Neural cell (in vitro differentiated cells): ENCODE measurements around the gene USP35. TPM values are rescaled to one million over a fixed set of nuclear protein-coding genes. Genes with fewer than 3 reads are reported as not detected.

Experiments
- H2AFZ ChIP-seq: fragments of 200-600, 300-800 bp; sonication (generic), shearing (Covaris generic); 2 replicates; pipeline ENCODE4 v1.6.0; 2014; ENCODE audit warnings: low read depth, mild to moderate bottlenecking, antibody characterized with exemption, low read length, moderate library complexity
- H3F3A ChIP-seq: fragments of 200-600 bp; shearing (Covaris generic); 2 replicates; pipeline ENCODE4 v1.6.1; 2016; ENCODE audit warnings: mild to moderate bottlenecking, moderate library complexity, mixed read lengths, antibody characterized with exemption, low read length; ENCODE audit not compliant: insufficient read depth, poor library complexity, severe bottlenecking
- H3K27ac ChIP-seq: fragments of 200-600, 300-800 bp; sonication (generic), shearing (Covaris generic); 2 replicates; pipeline ENCODE4 v1.5.1; 2014; ENCODE audit warnings: mild to moderate bottlenecking, low read length, moderate library complexity
- H3K27me3 ChIP-seq: fragments of 300-800, 200-600 bp; sonication (generic), shearing (Covaris generic); 2 replicates; pipeline ENCODE4 v1.6.0; 2014; ENCODE audit warnings: mild to moderate bottlenecking, low read depth, low read length, moderate library complexity; ENCODE audit not compliant: insufficient read depth
- H3K36me3 ChIP-seq: fragments of 300-800, 200-600 bp; sonication (generic), shearing (Covaris generic); 2 replicates; pipeline ENCODE4 v1.5.1; 2014; ENCODE audit warnings: mild to moderate bottlenecking, antibody characterized with exemption, low read length, moderate library complexity; ENCODE audit not compliant: insufficient read depth
- H3K4me2 ChIP-seq: fragments of 300-800, 200-600 bp; sonication (generic), shearing (Covaris generic); 2 replicates; pipeline ENCODE4 v1.6.0; 2014; ENCODE audit warnings: mild to moderate bottlenecking, low read length
- H3K4me3 ChIP-seq: fragments of 300-800, 200-600 bp; sonication (generic), shearing (Covaris generic); 2 replicates; pipeline ENCODE4 v1.5.1; 2014; ENCODE audit warnings: mild to moderate bottlenecking, low read length, moderate library complexity
- H3K79me2 ChIP-seq: fragments of 200-600 bp; shearing (Covaris generic); replicated peaks from 2 replicates; pipeline ENCODE4 v1.6.0; 2014; ENCODE audit warnings: mild to moderate bottlenecking, low read length, moderate library complexity; ENCODE audit not compliant: insufficient read depth
- H3K9ac ChIP-seq: fragments of 300-800, 200-600 bp; sonication (generic), shearing (Covaris generic); 2 replicates; pipeline ENCODE4 v1.6.1; 2016; ENCODE audit warnings: mild to moderate bottlenecking, low read length, mixed read lengths
- H3K9me2 ChIP-seq: fragments of 200-600 bp; shearing (Covaris generic); 2 replicates; pipeline ENCODE4 v1.6.1; 2016; ENCODE audit warnings: mild to moderate bottlenecking, low read length, mixed read lengths; ENCODE audit not compliant: insufficient read depth
- H3K9me3 ChIP-seq: fragments of 200-600, 300-800 bp; sonication (generic), shearing (Covaris generic); 2 replicates; pipeline ENCODE4 v1.6.1; 2016; ENCODE audit warnings: mild to moderate bottlenecking, mixed run types, low read length, moderate library complexity, mixed read lengths
- H4K20me1 ChIP-seq: fragments of 200-600 bp; shearing (Covaris generic); 2 replicates; pipeline ENCODE4 v1.6.1; 2016; ENCODE audit warnings: mild to moderate bottlenecking, mixed run types; ENCODE audit not compliant: insufficient read depth
- EP300 ChIP-seq: fragments of 450-650 bp; conservative IDR thresholded peaks from 2 replicates; pipeline ENCODE4 v1.6.1; 2014; ENCODE audit warnings: antibody characterized with exemption, mild to moderate bottlenecking, moderate library complexity; ENCODE audit not compliant: poor library complexity, severe bottlenecking
- EZH2 ChIP-seq: fragments of 200-600, 300-800 bp; shearing (Covaris generic), sonication (generic); IDR thresholded peaks from 2 replicates; pipeline ENCODE4 v1.6.1; 2014; ENCODE audit warnings: antibody characterized with exemption, low read length, borderline replicate concordance, mild to moderate bottlenecking; ENCODE audit not compliant: insufficient read depth, poor library complexity, severe bottlenecking
- MXI1 ChIP-seq: fragments of 450-650 bp; conservative IDR thresholded peaks from 2 replicates; pipeline ENCODE4 v1.6.1; 2014; ENCODE audit warnings: antibody characterized with exemption, mild to moderate bottlenecking; ENCODE audit not compliant: poor library complexity, severe bottlenecking
- REST ChIP-seq: IDR thresholded peaks from 2 replicates; pipeline ENCODE4 v1.6.1; 2012; ENCODE audit warnings: borderline replicate concordance
- SMC3 ChIP-seq: fragments of 450-650 bp; conservative IDR thresholded peaks from 2 replicates; pipeline ENCODE4 v1.6.1; 2014; ENCODE audit warnings: antibody characterized with exemption, mild to moderate bottlenecking, moderate library complexity; ENCODE audit not compliant: poor library complexity
- polyA plus RNA-seq: library from polyadenylated mRNA; depleted of rRNA; stranded (reverse); fragments of >200 nt; gene quantifications from 2 replicates; pipeline ENCODE4 v1.2.3, GENCODE V29; 2014
- TF ChIP-seq, protein P1 (sequence below): fragments of 450-650 bp; IDR thresholded peaks from 2 replicates; pipeline ENCODE4 v1.5.1; 2014; ENCODE audit warnings: antibody characterized with exemption, mild to moderate bottlenecking, moderate library complexity; ENCODE audit not compliant: poor library complexity, severe bottlenecking

USP35 gene
- polyA plus RNA-seq, 1 donor from 2014 or later, result 12.9 TPM

GRCh38 chr11:78202733-78203167 is 14.0 kb downstream of the USP35 start:
- H3K36me3 ChIP-seq, result no peaks in the 10 kb centered on the region
- H3K79me2 ChIP-seq, result no peaks in the 10 kb centered on the region
- H3K4me2 ChIP-seq, result no peak overlapping the region
- H3K27me3 ChIP-seq, result no peaks in the 10 kb centered on the region
- H3F3A ChIP-seq, result no peaks in the 10 kb centered on the region
- no peaks in the 10 kb centered on the region for H4K20me1 ChIP-seq
- H2AFZ ChIP-seq, result no peak overlapping the region
- no peak overlapping the region for H3K9ac ChIP-seq
- no peak for TF ChIP-seq MXI1
- no peak overlapping the region for H3K4me3 ChIP-seq
- H3K9me2 ChIP-seq, result no peaks in the 10 kb centered on the region
- no peak overlapping the region for H3K27ac ChIP-seq
- H3K9me3 ChIP-seq, result no peaks in the 10 kb centered on the region

- no peaks in the 10 kb centered on the region for H3K79me2 ChIP-seq
- TF ChIP-seq EZH2, result no peak
- H3K27me3 ChIP-seq, result no peaks in the 10 kb centered on the region
- no peaks in the 10 kb centered on the region for H3K9me2 ChIP-seq
- H2AFZ ChIP-seq, result no peak overlapping the region
- no peak overlapping the region for H3K4me3 ChIP-seq
- no peaks in the 10 kb centered on the region for H3K9me3 ChIP-seq
- H3K36me3 ChIP-seq, result no peaks in the 10 kb centered on the region
- H4K20me1 ChIP-seq, result no peaks in the 10 kb centered on the region
- H3K9ac ChIP-seq, result no peak overlapping the region
- H3K4me2 ChIP-seq, result no peak overlapping the region
- H3K27ac ChIP-seq, result no peak overlapping the region
- H3F3A ChIP-seq, result no peaks in the 10 kb centered on the region
These were observed 14.5 kb downstream of the USP35 start for GRCh38 chr11:78203184-78203583.

DNA sequence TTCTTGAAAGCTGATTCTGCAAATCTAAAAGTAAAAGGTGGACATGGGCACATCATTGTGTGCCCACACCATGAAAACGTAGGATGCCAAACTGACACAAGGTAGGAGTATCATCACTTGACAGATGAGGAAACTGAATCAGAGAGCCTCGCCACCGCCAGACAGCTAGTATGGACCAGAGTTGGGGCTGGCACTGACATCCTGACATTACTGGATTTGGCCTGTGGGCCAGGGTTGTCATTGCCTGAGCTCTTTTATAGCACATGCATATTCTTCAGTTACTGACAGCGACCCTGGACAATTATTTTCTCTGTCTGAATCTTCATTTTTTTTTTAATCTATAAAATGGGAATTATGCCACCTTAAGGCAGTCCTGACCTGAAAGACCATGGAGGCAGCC is 16.5 kb downstream of the USP35 start:
- Histone ChIP-seq H3K36me3 (no peaks in the 10 kb centered on the region), H3K27ac (no peak overlapping the region), H3K27me3 (no peaks in the 10 kb centered on the region), H3K9me2 (no peaks in the 10 kb centered on the region), H3K4me2 (no peak overlapping the region), H2AFZ (no peak overlapping the region), H3K79me2 (no peaks in the 10 kb centered on the region), H3F3A (no peaks in the 10 kb centered on the region), H3K9ac (no peak overlapping the region), H3K9me3 (no peaks in the 10 kb centered on the region), H4K20me1 (no peaks in the 10 kb centered on the region), H3K4me3 (no peak overlapping the region)
- no peak for TF ChIP-seq REST
- TF ChIP-seq EP300, result no peak
- no peak for TF ChIP-seq SMC3
- TF ChIP-seq, protein P1, sequence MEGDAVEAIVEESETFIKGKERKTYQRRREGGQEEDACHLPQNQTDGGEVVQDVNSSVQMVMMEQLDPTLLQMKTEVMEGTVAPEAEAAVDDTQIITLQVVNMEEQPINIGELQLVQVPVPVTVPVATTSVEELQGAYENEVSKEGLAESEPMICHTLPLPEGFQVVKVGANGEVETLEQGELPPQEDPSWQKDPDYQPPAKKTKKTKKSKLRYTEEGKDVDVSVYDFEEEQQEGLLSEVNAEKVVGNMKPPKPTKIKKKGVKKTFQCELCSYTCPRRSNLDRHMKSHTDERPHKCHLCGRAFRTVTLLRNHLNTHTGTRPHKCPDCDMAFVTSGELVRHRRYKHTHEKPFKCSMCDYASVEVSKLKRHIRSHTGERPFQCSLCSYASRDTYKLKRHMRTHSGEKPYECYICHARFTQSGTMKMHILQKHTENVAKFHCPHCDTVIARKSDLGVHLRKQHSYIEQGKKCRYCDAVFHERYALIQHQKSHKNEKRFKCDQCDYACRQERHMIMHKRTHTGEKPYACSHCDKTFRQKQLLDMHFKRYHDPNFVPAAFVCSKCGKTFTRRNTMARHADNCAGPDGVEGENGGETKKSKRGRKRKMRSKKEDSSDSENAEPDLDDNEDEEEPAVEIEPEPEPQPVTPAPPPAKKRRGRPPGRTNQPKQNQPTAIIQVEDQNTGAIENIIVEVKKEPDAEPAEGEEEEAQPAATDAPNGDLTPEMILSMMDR, result no peak
- no peak for TF ChIP-seq MXI1
